K562 (cell line): Measurements from ENCODE around the gene GFM1. TPM values are rescaled to one million over a fixed set of nuclear protein-coding genes. Genes with fewer than 3 reads are reported as not detected.

Source experiments
- BCL6 ChIP-seq: fragments of 250-450 bp; sonication (Bioruptor Pico); IDR thresholded peaks from 2 replicates; pipeline ENCODE4 v1.4.0; 2020
- CREB3L1 ChIP-seq: fragments of 450-650 bp; IDR thresholded peaks from 2 replicates; pipeline ENCODE4 v1.6.1; 2014; ENCODE audit warnings: low read depth, mild to moderate bottlenecking, moderate library complexity, borderline replicate concordance
- EP300 ChIP-seq: IDR thresholded peaks from 2 replicates; pipeline ENCODE4 v1.6.1; 2012; ENCODE audit warnings: low read length, improper control_type of control experiment
- ETV5 ChIP-seq: sonication (generic); formaldehyde crosslinking; IDR thresholded peaks from 2 replicates; pipeline ENCODE4 v1.4.0; 2020; ENCODE audit warnings: low read depth, mild to moderate bottlenecking, missing genetic modification reagents
- HDAC6 ChIP-seq: IDR thresholded peaks from 2 replicates; pipeline ENCODE4 v1.6.1; 2012; ENCODE audit warnings: low read depth, mild to moderate bottlenecking, control low read depth, inconsistent platforms, low read length, moderate library complexity
- KDM1A ChIP-seq, 2 experiments: fragments of 450-650 bp; IDR thresholded peaks; 2 replicates each; pipeline ENCODE4 v1.6.1; 2016; ENCODE audit warnings: mild to moderate bottlenecking in 2 of 2
- NBN ChIP-seq: fragments of 450-650 bp; IDR thresholded peaks from 2 replicates; pipeline ENCODE4 v1.6.1; 2016; ENCODE audit warnings: low read depth, mild to moderate bottlenecking
- NRF1 ChIP-seq, 2 experiments: fragments of 450-650 bp; IDR thresholded peaks in 1 of 2; conservative IDR thresholded peaks in 1 of 2; 2 replicates each; pipeline ENCODE4 v1.6.1; 2014; ENCODE audit warnings: mild to moderate bottlenecking in 2 of 2
- PHF20 ChIP-seq: fragments of 450-650 bp; IDR thresholded peaks from 2 replicates; pipeline ENCODE4 v1.6.1; 2018; ENCODE audit not compliant: partially characterized antibody
- PHF8 ChIP-seq: fragments of 200-600 bp; sonication (generic); IDR thresholded peaks from 2 replicates; pipeline ENCODE4 v1.6.1; 2012; ENCODE audit warnings: mixed run types, mild to moderate bottlenecking, inconsistent platforms, low read length, moderate library complexity, borderline replicate concordance
- SIN3B ChIP-seq: fragments of 450-650 bp; IDR thresholded peaks from 2 replicates; pipeline ENCODE4 v1.6.1; 2017; ENCODE audit warnings: low read depth, mild to moderate bottlenecking, moderate library complexity
- SUPT5H ChIP-seq: fragments of 450-650 bp; IDR thresholded peaks from 2 replicates; pipeline ENCODE4 v1.6.1; 2016
- U2AF2 ChIP-seq: fragments of 200-400 bp; formaldehyde crosslinking; optimal IDR thresholded peaks from 2 replicates; pipeline ENCODE3; 2017; ENCODE audit warnings: low read depth, mild to moderate bottlenecking, low read length
- ZBTB40 ChIP-seq, 2 experiments: fragments of 450-650 bp in 1 of 2; sonication (generic) in 1 of 2; formaldehyde crosslinking in 1 of 2; IDR thresholded peaks; 2 replicates each; pipeline versions ENCODE4 v1.7.1 to v1.9.0; 2016 to 2022; ENCODE audit warnings: inconsistent platforms in 1 of 2, mild to moderate bottlenecking in 1 of 2, missing genetic modification reagents in 1 of 2
- ZFX ChIP-seq: sonication (generic); formaldehyde crosslinking; IDR thresholded peaks from 2 replicates; pipeline ENCODE4 v1.8.0; 2022; ENCODE audit warnings: mild to moderate bottlenecking, missing genetic modification reagents, moderate library complexity
- ZNF212 ChIP-seq: fragments of 450-650 bp; formaldehyde crosslinking; IDR thresholded peaks from 2 replicates; pipeline ENCODE4 v1.4.0; 2020; ENCODE audit warnings: mild to moderate bottlenecking
- ZNF395 ChIP-seq: fragments of 200-800 bp; sonication (Bioruptor generic); IDR thresholded peaks from 2 replicates; pipeline ENCODE4 v1.6.1; 2017; ENCODE audit warnings: missing genetic modification characterization, missing compliant biosample characterization
- polyA plus RNA-seq, 8 experiments: library from polyadenylated mRNA; depleted of rRNA in 4 of 8; stranded (reverse) in 5 of 8; unstranded in 3 of 8; fragments of >200 nt; fragmentation: Nextera tagmentation in 2 of 8; fragmentation: Illumina TruSeq in 1 of 8; extraction: Ambion mirVana in 2 of 8; extraction: Trizol in 1 of 8; gene quantifications; 2 replicates each; pipeline versions ENCODE4 v1.2.1 to v1.2.3, GENCODE V29; 2011 to 2014; ENCODE audit warnings: inconsistent platforms in 1 of 8, missing spikeins in 1 of 8
- total RNA-seq, 7 experiments: library from RNA; depleted of rRNA in 6 of 7; stranded (reverse); fragments of >200 nt in 6 of 7; fragmentation: Illumina TruSeq in 2 of 7; extraction: Trizol in 2 of 7; gene quantifications; 2 replicates each; pipeline versions ENCODE4 v1.2.1 to v1.2.3, GENCODE V29; 2011 to 2021; ENCODE audit warnings: low replicate concordance in 1 of 7

The GFM1 gene
- total and polyA plus RNA-seq, 9 of the 15 experiments (the other 6 are each of a cell fraction or from before 2014, with no cell fraction given): 38.9 to 86.7 (median 64.8) TPM

- peak; percentile 74; the same call in 1 of the 2 replicates for TF ChIP-seq CREB3L1
- TF ChIP-seq BCL6: no peak
- no peak for TF ChIP-seq HDAC6
- TF ChIP-seq ZNF212 (CRISPR knock-in tag): no peak
- TF ChIP-seq ZNF395 (CRISPR knock-in tag): peak; percentile 95
- TF ChIP-seq PHF20: peak; percentile 98
- TF ChIP-seq EP300: peak; percentile 35; the same call in 1 of the 2 replicates
- peak; percentile 97 for TF ChIP-seq ZBTB40 (IDR thresholded peaks at IDR 0.05)
- no peak for TF ChIP-seq ZBTB40 (CRISPR knock-in tag; IDR thresholded peaks at IDR 0.05)
- TF ChIP-seq PHF8: peak; percentile 95
- TF ChIP-seq ZFX (CRISPR knock-in tag): peak; percentile 59
- TF ChIP-seq ETV5 (CRISPR knock-in tag): peak; percentile 53; the same call in 1 of the 2 replicates
- peak; percentile 85 for TF ChIP-seq NBN
- TF ChIP-seq SIN3B: peak; percentile 93
- peak; percentile 91 for TF ChIP-seq SUPT5H
- TF ChIP-seq KDM1A (IDR thresholded peaks at IDR 0.05): 0 out of 4 replicates have a peak, but pooled peaks of 1 of the 2 experiments have one; percentile 9
- no peak for TF ChIP-seq U2AF2
- peak; percentile 52 to 58; a peak in 3 of 4 replicates for TF ChIP-seq NRF1 (conservative IDR thresholded peaks at IDR 0.05 in 1 of 2, IDR thresholded peaks at IDR 0.05 in 1 of 2)
Observed at GRCh38 chr3:158644345-158644908, at the start of gene GFM1 (continued).
